ENCODE data around the gene PHF12. TPM values are rescaled to one million over a fixed set of nuclear protein-coding genes. Genes with fewer than 3 reads are reported as not detected.

The PHF12 gene
- total and polyA plus RNA-seq, 2 of the 13 experiments (the other 11 are each of a cell fraction or from before 2014, with no cell fraction given), result 9.8 to 17.1 TPM

DNA sequence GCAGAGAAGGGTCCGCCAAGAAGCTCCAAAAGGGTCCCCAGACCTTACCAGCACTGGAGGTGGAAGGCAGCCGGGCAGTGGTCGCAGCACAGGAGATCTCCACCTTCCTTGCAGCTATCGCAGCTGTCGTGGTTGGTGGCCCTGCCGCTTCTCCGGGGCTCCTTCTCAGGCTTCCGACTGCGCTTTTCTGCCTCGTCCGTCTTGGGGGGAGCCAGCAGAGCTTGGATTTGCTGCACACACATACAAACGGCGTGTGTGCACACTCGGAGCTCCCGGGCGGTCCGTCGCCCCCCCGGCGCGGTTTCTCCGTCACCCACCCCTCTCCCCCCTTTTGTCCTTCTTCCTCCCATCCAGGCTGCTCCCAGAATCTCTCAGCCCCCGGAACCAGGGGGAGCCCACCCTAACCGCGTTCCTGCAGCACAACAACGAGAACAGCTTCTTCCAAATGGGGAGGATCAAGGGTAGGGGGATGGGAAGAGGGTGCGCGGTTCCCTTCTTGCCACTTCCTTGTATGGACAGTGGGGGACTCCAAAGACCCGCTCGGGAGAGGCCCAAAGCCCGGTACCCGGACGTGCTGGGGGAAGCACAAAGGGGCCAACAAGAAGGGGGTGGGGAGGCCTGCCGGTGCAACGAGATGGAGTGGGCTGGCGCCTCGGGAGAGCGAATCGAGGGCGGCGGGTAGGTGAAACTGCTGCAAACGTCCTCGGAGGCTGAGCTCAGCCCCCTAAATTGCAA lies 1.1 kb downstream of the PHF12 start:
- FAIRE-seq (no peak), ATAC-seq (peak; percentile 1; the same call in 2 of the 3 replicates), DNase-seq (ENCODE audit: low spot score) (peak; percentile 25)
- H3K9me3 ChIP-seq (ENCODE audit: low read length), result no peaks in the 10 kb centered on the region
- ChIA-PET CTCF (ENCODE audit: low intra/inter-chr PET ratio, low total read pairs) (no interaction called here), POLR2A (interaction anchor here (0.9 to 4.4 kb wide), 16 partner anchors 9 to 288 kb away, joined by 3 to 57 read pairs (median 5); partner anchors contain the start of genes FAM222B, FLOT2, NEK8 and PIPOX)
- under 1% methylated on average over 34 of the region's 43 CpGs for WGBS (ENCODE audit: low lambda C conversion rate)
- H3K27me3 ChIP-seq (ENCODE audit: control insufficient read depth in 1 of 2, insufficient read depth in 2 of 2, low read length in 2 of 2), result no peaks in the 10 kb centered on the region; a peak in 1 of 5 replicates
- H3K4me1 ChIP-seq (ENCODE audit: insufficient read depth, low read length), result peaks cover 44% of the 10 kb centered on the region
- peaks cover 56% of the 10 kb centered on the region for H3K79me2 ChIP-seq (ENCODE audit: insufficient read depth, low read length)
- H2AFZ ChIP-seq (ENCODE audit: low read length), result no peak overlapping the region
- in situ Hi-C loops (cut with HindIII; ENCODE audit: extremely low pct_ligation_motif_present, low pct_unique_long_range_greater_than_20kb), result no loop called here
- peaks cover 4% of the 10 kb centered on the region; the same call in 1 of the 2 replicates for H4K20me1 ChIP-seq (ENCODE audit: insufficient read depth, low read length)
- peak overlapping the region; percentile 88 for H3K27ac ChIP-seq (ENCODE audit: extremely low read length, insufficient read depth, low read length)
- peak overlapping the region; percentile 90 for H3K4me2 ChIP-seq (ENCODE audit: low read depth, low read length)
- no TSS peak for BruUV-seq (replicated peaks)
- intact Hi-C loops (cut with micrococcal nuclease; ENCODE audit: unreplicated experiment), result no loop called here
- H3K9ac ChIP-seq (ENCODE audit: insufficient read depth, low read depth, low read length), result peak overlapping the region; percentile 90
- peak overlapping the region; percentile 87 to 97 (median 96) for H3K4me3 ChIP-seq (replicated peaks in 1 of 3; ENCODE audit: insufficient read depth in 1 of 3, low read depth in 2 of 3, low read length in 3 of 3)
- H3K36me3 ChIP-seq (replicated peaks in 1 of 2; ENCODE audit: control insufficient read depth in 1 of 2, insufficient read depth in 2 of 2, low read length in 2 of 2), result peaks cover 2% of the 10 kb centered on the region in 2 experiments; a peak in 1 of 5 replicates
- TF ChIP-seq, protein P1, sequence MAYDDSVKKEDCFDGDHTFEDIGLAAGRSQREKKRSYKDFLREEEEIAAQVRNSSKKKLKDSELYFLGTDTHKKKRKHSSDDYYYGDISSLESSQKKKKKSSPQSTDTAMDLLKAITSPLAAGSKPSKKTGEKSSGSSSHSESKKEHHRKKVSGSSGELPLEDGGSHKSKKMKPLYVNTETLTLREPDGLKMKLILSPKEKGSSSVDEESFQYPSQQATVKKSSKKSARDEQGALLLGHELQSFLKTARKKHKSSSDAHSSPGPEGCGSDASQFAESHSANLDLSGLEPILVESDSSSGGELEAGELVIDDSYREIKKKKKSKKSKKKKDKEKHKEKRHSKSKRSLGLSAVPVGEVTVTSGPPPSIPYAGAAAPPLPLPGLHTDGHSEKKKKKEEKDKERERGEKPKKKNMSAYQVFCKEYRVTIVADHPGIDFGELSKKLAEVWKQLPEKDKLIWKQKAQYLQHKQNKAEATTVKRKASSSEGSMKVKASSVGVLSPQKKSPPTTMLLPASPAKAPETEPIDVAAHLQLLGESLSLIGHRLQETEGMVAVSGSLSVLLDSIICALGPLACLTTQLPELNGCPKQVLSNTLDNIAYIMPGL (CRISPR knock-in tag; IDR thresholded peaks at IDR 0.05; ENCODE audit: borderline replicate concordance in 1 of 2, low read depth in 1 of 2), result 0 out of 4 replicates have a peak, but pooled peaks of 1 of the 2 experiments have one; percentile 0
- TF ChIP-seq TBX2 (CRISPR knock-in tag; IDR thresholded peaks at IDR 0.05; ENCODE audit: borderline replicate concordance) (0 out of 2 replicates have a peak, but pooled peaks have one; percentile 6), THAP11 (CRISPR knock-in tag; IDR thresholded peaks at IDR 0.05) (0 out of 2 replicates have a peak, but pooled peaks have one; percentile 17), ELF1 (CRISPR knock-in tag; IDR thresholded peaks at IDR 0.05) (0 out of 2 replicates have a peak, but pooled peaks have one; percentile 27), AGO2 (optimal IDR thresholded peaks at IDR 0.05; ENCODE audit: low read depth, low read length) (peak; percentile 67), CHD2 (IDR thresholded peaks at IDR 0.05; ENCODE audit: low read depth, low read length) (no peak), ESRRA (CRISPR knock-in tag; IDR thresholded peaks at IDR 0.05; ENCODE audit: low read depth) (no peak), SIN3A (IDR thresholded peaks at IDR 0.05; ENCODE audit: borderline replicate concordance, low read depth, low read length) (peak; percentile 43; the same call in 1 of the 2 replicates), ZNF788 (CRISPR knock-in tag; IDR thresholded peaks at IDR 0.05; ENCODE audit: borderline replicate concordance) (0 out of 2 replicates have a peak, but pooled peaks have one; percentile 20), NAIF1 (CRISPR knock-in tag; IDR thresholded peaks at IDR 0.05; ENCODE audit: borderline replicate concordance) (0 out of 2 replicates have a peak, but pooled peaks have one; percentile 3)
- TF ChIP-seq, protein P2, sequence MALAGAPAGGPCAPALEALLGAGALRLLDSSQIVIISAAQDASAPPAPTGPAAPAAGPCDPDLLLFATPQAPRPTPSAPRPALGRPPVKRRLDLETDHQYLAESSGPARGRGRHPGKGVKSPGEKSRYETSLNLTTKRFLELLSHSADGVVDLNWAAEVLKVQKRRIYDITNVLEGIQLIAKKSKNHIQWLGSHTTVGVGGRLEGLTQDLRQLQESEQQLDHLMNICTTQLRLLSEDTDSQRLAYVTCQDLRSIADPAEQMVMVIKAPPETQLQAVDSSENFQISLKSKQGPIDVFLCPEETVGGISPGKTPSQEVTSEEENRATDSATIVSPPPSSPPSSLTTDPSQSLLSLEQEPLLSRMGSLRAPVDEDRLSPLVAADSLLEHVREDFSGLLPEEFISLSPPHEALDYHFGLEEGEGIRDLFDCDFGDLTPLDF (CRISPR knock-in tag; IDR thresholded peaks at IDR 0.05), result 0 out of 2 replicates have a peak, but pooled peaks have one; percentile 27
- TF ChIP-seq, protein P3, sequence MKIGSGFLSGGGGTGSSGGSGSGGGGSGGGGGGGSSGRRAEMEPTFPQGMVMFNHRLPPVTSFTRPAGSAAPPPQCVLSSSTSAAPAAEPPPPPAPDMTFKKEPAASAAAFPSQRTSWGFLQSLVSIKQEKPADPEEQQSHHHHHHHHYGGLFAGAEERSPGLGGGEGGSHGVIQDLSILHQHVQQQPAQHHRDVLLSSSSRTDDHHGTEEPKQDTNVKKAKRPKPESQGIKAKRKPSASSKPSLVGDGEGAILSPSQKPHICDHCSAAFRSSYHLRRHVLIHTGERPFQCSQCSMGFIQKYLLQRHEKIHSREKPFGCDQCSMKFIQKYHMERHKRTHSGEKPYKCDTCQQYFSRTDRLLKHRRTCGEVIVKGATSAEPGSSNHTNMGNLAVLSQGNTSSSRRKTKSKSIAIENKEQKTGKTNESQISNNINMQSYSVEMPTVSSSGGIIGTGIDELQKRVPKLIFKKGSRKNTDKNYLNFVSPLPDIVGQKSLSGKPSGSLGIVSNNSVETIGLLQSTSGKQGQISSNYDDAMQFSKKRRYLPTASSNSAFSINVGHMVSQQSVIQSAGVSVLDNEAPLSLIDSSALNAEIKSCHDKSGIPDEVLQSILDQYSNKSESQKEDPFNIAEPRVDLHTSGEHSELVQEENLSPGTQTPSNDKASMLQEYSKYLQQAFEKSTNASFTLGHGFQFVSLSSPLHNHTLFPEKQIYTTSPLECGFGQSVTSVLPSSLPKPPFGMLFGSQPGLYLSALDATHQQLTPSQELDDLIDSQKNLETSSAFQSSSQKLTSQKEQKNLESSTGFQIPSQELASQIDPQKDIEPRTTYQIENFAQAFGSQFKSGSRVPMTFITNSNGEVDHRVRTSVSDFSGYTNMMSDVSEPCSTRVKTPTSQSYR (CRISPR knock-in tag; IDR thresholded peaks at IDR 0.05; ENCODE audit: borderline replicate concordance), result peak; percentile 27; the same call in 1 of the 2 replicates
- TF ChIP-seq, protein P4, sequence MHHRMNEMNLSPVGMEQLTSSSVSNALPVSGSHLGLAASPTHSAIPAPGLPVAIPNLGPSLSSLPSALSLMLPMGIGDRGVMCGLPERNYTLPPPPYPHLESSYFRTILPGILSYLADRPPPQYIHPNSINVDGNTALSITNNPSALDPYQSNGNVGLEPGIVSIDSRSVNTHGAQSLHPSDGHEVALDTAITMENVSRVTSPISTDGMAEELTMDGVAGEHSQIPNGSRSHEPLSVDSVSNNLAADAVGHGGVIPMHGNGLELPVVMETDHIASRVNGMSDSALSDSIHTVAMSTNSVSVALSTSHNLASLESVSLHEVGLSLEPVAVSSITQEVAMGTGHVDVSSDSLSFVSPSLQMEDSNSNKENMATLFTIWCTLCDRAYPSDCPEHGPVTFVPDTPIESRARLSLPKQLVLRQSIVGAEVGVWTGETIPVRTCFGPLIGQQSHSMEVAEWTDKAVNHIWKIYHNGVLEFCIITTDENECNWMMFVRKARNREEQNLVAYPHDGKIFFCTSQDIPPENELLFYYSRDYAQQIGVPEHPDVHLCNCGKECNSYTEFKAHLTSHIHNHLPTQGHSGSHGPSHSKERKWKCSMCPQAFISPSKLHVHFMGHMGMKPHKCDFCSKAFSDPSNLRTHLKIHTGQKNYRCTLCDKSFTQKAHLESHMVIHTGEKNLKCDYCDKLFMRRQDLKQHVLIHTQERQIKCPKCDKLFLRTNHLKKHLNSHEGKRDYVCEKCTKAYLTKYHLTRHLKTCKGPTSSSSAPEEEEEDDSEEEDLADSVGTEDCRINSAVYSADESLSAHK (CRISPR knock-in tag; IDR thresholded peaks at IDR 0.05; ENCODE audit: borderline replicate concordance), result no peak
